ENCODE data around the gene JKAMP. TPM values are rescaled to one million over a fixed set of nuclear protein-coding genes. Genes with fewer than 3 reads are reported as not detected.

Gene JKAMP
- total RNA-seq, 1 donor from 2014 or later: 182 TPM

GRCh38 chr14:59520224-59520623 is 35.9 kb downstream of the JKAMP start:
- Mint-ChIP-seq H3K27me3 (ENCODE audit: insufficient read depth, low read depth) (peaks cover 2% of the 10 kb centered on the region), H3K9me3 (peaks cover 4% of the 10 kb centered on the region), H3K4me3 (no peak overlapping the region), H3K27ac (no peak overlapping the region), H3K4me1 (no peaks in the 10 kb centered on the region), H3K36me3 (no peaks in the 10 kb centered on the region)
- H3K27ac ChIP-seq: no peak overlapping the region
- H3K4me2 ChIP-seq: no peak overlapping the region
- no peaks in the 10 kb centered on the region for H3K27me3 ChIP-seq
- H3F3A ChIP-seq (ENCODE audit: low read depth): no peaks in the 10 kb centered on the region
- TF ChIP-seq CTCF (IDR thresholded peaks at IDR 0.05) (no peak), EZH2 (IDR thresholded peaks at IDR 0.05) (no peak), EZH2phosphoT487 (IDR thresholded peaks at IDR 0.05) (no peak)
- H2AFZ ChIP-seq (replicated peaks): no peak overlapping the region
- H4K20me1 ChIP-seq (ENCODE audit: low read depth): no peaks in the 10 kb centered on the region
- no peaks in the 10 kb centered on the region for H3K4me1 ChIP-seq
- no peaks in the 10 kb centered on the region for H3K79me2 ChIP-seq (ENCODE audit: low read depth)
- H3K36me3 ChIP-seq: no peaks in the 10 kb centered on the region
- H3K9me3 ChIP-seq (ENCODE audit: low read depth): no peaks in the 10 kb centered on the region
- H3K9ac ChIP-seq: no peak overlapping the region
- H3K4me3 ChIP-seq: no peak overlapping the region
- no peak for DNase-seq (ENCODE audit: low spot score)

GRCh38 chr14:59529189-59529588 is 44.9 kb downstream of the JKAMP start:
- Mint-ChIP-seq H3K9me3 (peaks cover 9% of the 10 kb centered on the region), H3K36me3 (no peaks in the 10 kb centered on the region), H3K4me3 (no peak overlapping the region), H3K27me3 (ENCODE audit: insufficient read depth, low read depth) (peaks cover 3% of the 10 kb centered on the region), H3K27ac (no peak overlapping the region), H3K4me1 (no peaks in the 10 kb centered on the region)
- Histone ChIP-seq H3K36me3 (no peaks in the 10 kb centered on the region), H3F3A (ENCODE audit: low read depth) (no peaks in the 10 kb centered on the region), H2AFZ (replicated peaks) (no peak overlapping the region), H3K27ac (no peak overlapping the region), H3K79me2 (ENCODE audit: low read depth) (no peaks in the 10 kb centered on the region), H3K4me1 (peaks cover 7% of the 10 kb centered on the region), H3K27me3 (no peaks in the 10 kb centered on the region), H3K4me3 (no peak overlapping the region), H3K4me2 (no peak overlapping the region), H3K9me3 (ENCODE audit: low read depth) (peaks cover 3% of the 10 kb centered on the region), H4K20me1 (ENCODE audit: low read depth) (no peaks in the 10 kb centered on the region), H3K9ac (no peak overlapping the region)
- no peak for TF ChIP-seq EZH2phosphoT487 (IDR thresholded peaks at IDR 0.05)
- no peak for TF ChIP-seq CTCF (IDR thresholded peaks at IDR 0.05)
- no peak for TF ChIP-seq EZH2 (IDR thresholded peaks at IDR 0.05)
- no peak for DNase-seq (ENCODE audit: low spot score)

GRCh38 chr14:59530349-59530748 is 46.0 kb downstream of the JKAMP start:
- no peaks in the 10 kb centered on the region for H3K36me3 Mint-ChIP-seq

More at GRCh38 chr14:59530349-59530748, 46.0 kb downstream of the JKAMP start:
- peaks cover 3% of the 10 kb centered on the region for H3K9me3 ChIP-seq (ENCODE audit: low read depth)
- H3K27ac Mint-ChIP-seq: no peak overlapping the region
- H3K27me3 Mint-ChIP-seq (ENCODE audit: insufficient read depth, low read depth): peaks cover 3% of the 10 kb centered on the region
- no peak for TF ChIP-seq EZH2phosphoT487 (IDR thresholded peaks at IDR 0.05)
- no peak for TF ChIP-seq CTCF (IDR thresholded peaks at IDR 0.05)
- no peaks in the 10 kb centered on the region for H3K36me3 ChIP-seq
- H3K4me1 ChIP-seq: peaks cover 7% of the 10 kb centered on the region
- DNase-seq (ENCODE audit: low spot score): no peak
- no peaks in the 10 kb centered on the region for H3K27me3 ChIP-seq
- no peaks in the 10 kb centered on the region for H4K20me1 ChIP-seq (ENCODE audit: low read depth)
- H3K79me2 ChIP-seq (ENCODE audit: low read depth): no peaks in the 10 kb centered on the region
- no peak overlapping the region for H3K4me3 ChIP-seq
- H3K9ac ChIP-seq: no peak overlapping the region
- no peak overlapping the region for H3K4me3 Mint-ChIP-seq
- H3F3A ChIP-seq (ENCODE audit: low read depth): no peaks in the 10 kb centered on the region
- H3K27ac ChIP-seq: no peak overlapping the region
- H3K4me1 Mint-ChIP-seq: no peaks in the 10 kb centered on the region
- H2AFZ ChIP-seq (replicated peaks): no peak overlapping the region
- H3K9me3 Mint-ChIP-seq: peaks cover 9% of the 10 kb centered on the region
- H3K4me2 ChIP-seq: no peak overlapping the region

Measured in neural progenitor cell (in vitro differentiated cells).